ENCODE measurements around the gene PNMA1.

The PNMA1 gene

GRCh38 chr14:73662487-73662943, 51.7 kb downstream of the PNMA1 start:
- no peak for DNase-seq

GRCh38 chr14:73661872-73662271, 52.3 kb downstream of the PNMA1 start:
- DNase-seq = no peak

Measured in DMS79 treated with DMSO at 0.1 percent for 48 hours (cell line).